ENCODE results near the gene PTGES3L.

PTGES3L gene

GRCh38 chr17:42979511-42980273, at the start of gene PTGES3L:
TSS of gene PTGES3L (minus strand) at chr17:42980080. CDS start at chr17:42980053, 27 bp downstream.
- Histone ChIP-seq H3K27ac (ENCODE audit: low read depth, low read length) (peak within 1 kb of the TSS; percentile 84), H3K9ac (ENCODE audit: low read length) (peak within 1 kb of the TSS; percentile 78), H3K36me3 (ENCODE audit: control insufficient read depth, insufficient read depth, low read length) (no peaks in the 10 kb centered on the region), H3K4me3 (ENCODE audit: low read length) (peak within 1 kb of the TSS; percentile 72), H3K4me1 (ENCODE audit: control insufficient read depth, insufficient read depth, low read length) (peaks cover 15% of the 10 kb centered on the region), H3K27me3 (ENCODE audit: control insufficient read depth, insufficient read depth, low read length) (no peaks in the 10 kb centered on the region)

GRCh38 chr17:43028221-43028861, 48.5 kb upstream of the PTGES3L start:
- Histone ChIP-seq H3K36me3 (ENCODE audit: control insufficient read depth, insufficient read depth, low read length) (no peaks in the 10 kb centered on the region), H3K9ac (ENCODE audit: low read length) (no peak overlapping the region), H3K4me3 (ENCODE audit: low read length) (no peak overlapping the region), H3K27me3 (ENCODE audit: control insufficient read depth, insufficient read depth, low read length) (no peaks in the 10 kb centered on the region), H3K27ac (ENCODE audit: low read depth, low read length) (no peak overlapping the region), H3K4me1 (ENCODE audit: control insufficient read depth, insufficient read depth, low read length) (no peaks in the 10 kb centered on the region)

GRCh38 chr17:43027091-43028032, 47.5 kb upstream of the PTGES3L start:
- no peaks in the 10 kb centered on the region for H3K27me3 ChIP-seq (ENCODE audit: control insufficient read depth, insufficient read depth, low read length)
- H3K9ac ChIP-seq (ENCODE audit: low read length): no peak overlapping the region
- no peaks in the 10 kb centered on the region for H3K36me3 ChIP-seq (ENCODE audit: control insufficient read depth, insufficient read depth, low read length)
- H3K27ac ChIP-seq (ENCODE audit: low read depth, low read length): no peak overlapping the region
- no peak overlapping the region for H3K4me3 ChIP-seq (ENCODE audit: low read length)
- no peaks in the 10 kb centered on the region for H3K4me1 ChIP-seq (ENCODE audit: control insufficient read depth, insufficient read depth, low read length)

GRCh38 chr17:43026595-43026994, 46.7 kb upstream of the PTGES3L start:
- Histone ChIP-seq H3K27ac (ENCODE audit: low read depth, low read length) (no peak overlapping the region), H3K36me3 (ENCODE audit: control insufficient read depth, insufficient read depth, low read length) (no peaks in the 10 kb centered on the region), H3K4me1 (ENCODE audit: control insufficient read depth, insufficient read depth, low read length) (no peaks in the 10 kb centered on the region), H3K27me3 (ENCODE audit: control insufficient read depth, insufficient read depth, low read length) (no peaks in the 10 kb centered on the region), H3K4me3 (ENCODE audit: low read length) (no peak overlapping the region), H3K9ac (ENCODE audit: low read length) (no peak overlapping the region)

- Histone ChIP-seq H3K4me1 (ENCODE audit: control insufficient read depth, insufficient read depth, low read length) (no peaks in the 10 kb centered on the region), H3K9ac (ENCODE audit: low read length) (no peak overlapping the region), H3K4me3 (ENCODE audit: low read length) (no peak overlapping the region), H3K27ac (ENCODE audit: low read depth, low read length) (no peak overlapping the region), H3K36me3 (ENCODE audit: control insufficient read depth, insufficient read depth, low read length) (no peaks in the 10 kb centered on the region), H3K27me3 (ENCODE audit: control insufficient read depth, insufficient read depth, low read length) (no peaks in the 10 kb centered on the region)
These were observed 46.1 kb upstream of the PTGES3L start for GRCh38 chr17:43025766-43026537.

GRCh38 chr17:43025290-43025657, 45.4 kb upstream of the PTGES3L start:
- Histone ChIP-seq H3K9ac (ENCODE audit: low read length) (no peak overlapping the region), H3K27ac (ENCODE audit: low read depth, low read length) (no peak overlapping the region), H3K27me3 (ENCODE audit: control insufficient read depth, insufficient read depth, low read length) (no peaks in the 10 kb centered on the region), H3K4me3 (ENCODE audit: low read length) (peak overlapping the region; percentile 45), H3K4me1 (ENCODE audit: control insufficient read depth, insufficient read depth, low read length) (peaks cover under 1% of the 10 kb centered on the region), H3K36me3 (ENCODE audit: control insufficient read depth, insufficient read depth, low read length) (no peaks in the 10 kb centered on the region)

- Histone ChIP-seq H3K4me1 (ENCODE audit: control insufficient read depth, insufficient read depth, low read length) (peaks cover 6% of the 10 kb centered on the region), H3K27ac (ENCODE audit: low read depth, low read length) (peak within 1 kb of the TSS; percentile 70), H3K36me3 (ENCODE audit: control insufficient read depth, insufficient read depth, low read length) (no peaks in the 10 kb centered on the region), H3K4me3 (ENCODE audit: low read length) (peak within 1 kb of the TSS; percentile 78), H3K27me3 (ENCODE audit: control insufficient read depth, insufficient read depth, low read length) (no peaks in the 10 kb centered on the region), H3K9ac (ENCODE audit: low read length) (peak within 1 kb of the TSS; percentile 54)
These were observed 44.8 kb upstream of the PTGES3L start, which contains the start of gene RND2 for GRCh38 chr17:43024407-43025289. TSS of gene RND2 (plus strand) at chr17:43025231. CDS start at chr17:43025348, 117 bp downstream.

GRCh38 chr17:43021741-43022512, 42.0 kb upstream of the PTGES3L start, which contains the start of gene VAT1:
TSS of gene VAT1 (minus strand) at chr17:43022385. CDS start at chr17:43022322, 63 bp downstream.
- Histone ChIP-seq H3K4me1 (ENCODE audit: control insufficient read depth, insufficient read depth, low read length) (peaks cover 13% of the 10 kb centered on the region), H3K36me3 (ENCODE audit: control insufficient read depth, insufficient read depth, low read length) (peaks cover 8% of the 10 kb centered on the region), H3K27ac (ENCODE audit: low read depth, low read length) (peak within 1 kb of the TSS; percentile 82), H3K9ac (ENCODE audit: low read length) (peak within 1 kb of the TSS; percentile 70), H3K27me3 (ENCODE audit: control insufficient read depth, insufficient read depth, low read length) (no peaks in the 10 kb centered on the region), H3K4me3 (ENCODE audit: low read length) (peak within 1 kb of the TSS; percentile 99)

- H3K4me1 ChIP-seq (ENCODE audit: control insufficient read depth, insufficient read depth, low read length): peaks cover 13% of the 10 kb centered on the region
- H3K9ac ChIP-seq (ENCODE audit: low read length): peak overlapping the region; percentile 70
- H3K27ac ChIP-seq (ENCODE audit: low read depth, low read length): peak overlapping the region; percentile 82
- peak overlapping the region; percentile 99 for H3K4me3 ChIP-seq (ENCODE audit: low read length)
- H3K27me3 ChIP-seq (ENCODE audit: control insufficient read depth, insufficient read depth, low read length): no peaks in the 10 kb centered on the region
- H3K36me3 ChIP-seq (ENCODE audit: control insufficient read depth, insufficient read depth, low read length): peaks cover 8% of the 10 kb centered on the region
These were observed 41.2 kb upstream of the PTGES3L start for GRCh38 chr17:43020789-43021740.

Measured in rectal smooth muscle tissue (tissue), 1 donor.